ENCODE data around the gene RPS21.

RPS21 gene

GRCh38 chr20:62398120-62398821, 11.4 kb downstream of the RPS21 start:
- no peak for DNase-seq
- TF ChIP-seq GATA1 (IDR thresholded peaks at IDR 0.05; ENCODE audit: low read depth, low read length) (no peak), POLR2A (IDR thresholded peaks at IDR 0.05; ENCODE audit: low read length) (no peak)

GRCh38 chr20:62400021-62400420, 13.1 kb downstream of the RPS21 start:
- DNase-seq = no peak
- TF ChIP-seq GATA1 (IDR thresholded peaks at IDR 0.05; ENCODE audit: low read depth, low read length) (no peak), POLR2A (IDR thresholded peaks at IDR 0.05; ENCODE audit: low read length) (no peak)

- no peak for DNase-seq
- TF ChIP-seq GATA1 (IDR thresholded peaks at IDR 0.05; ENCODE audit: low read depth, low read length) = no peak
These were observed 13.6 kb downstream of the RPS21 start for GRCh38 chr20:62400541-62400940.

GRCh38 chr20:62401331-62401779, 14.5 kb downstream of the RPS21 start:
- DNase-seq = peak; percentile 35 to 37

GRCh38 chr20:62402456-62403150, 15.7 kb downstream of the RPS21 start:
- DNase-seq = no peak
- TF ChIP-seq GATA1 (IDR thresholded peaks at IDR 0.05; ENCODE audit: low read depth, low read length) (no peak), POLR2A (IDR thresholded peaks at IDR 0.05; ENCODE audit: low read length) (no peak)

More at GRCh38 chr20:62401331-62401779, 14.5 kb downstream of the RPS21 start:
- TF ChIP-seq POLR2A (IDR thresholded peaks at IDR 0.05; ENCODE audit: low read length) = no peak
- TF ChIP-seq GATA1 (IDR thresholded peaks at IDR 0.05; ENCODE audit: low read depth, low read length) = no peak

- TF ChIP-seq POLR2A (IDR thresholded peaks at IDR 0.05; ENCODE audit: low read length) (no peak), GATA1 (IDR thresholded peaks at IDR 0.05; ENCODE audit: low read depth, low read length) (no peak)
- no peak for DNase-seq
These were observed 16.4 kb downstream of the RPS21 start for GRCh38 chr20:62403331-62403730.

GRCh38 chr20:62404112-62404665, 17.3 kb downstream of the RPS21 start:
- DNase-seq = no peak
- TF ChIP-seq GATA1 (IDR thresholded peaks at IDR 0.05; ENCODE audit: low read depth, low read length) (no peak), POLR2A (IDR thresholded peaks at IDR 0.05; ENCODE audit: low read length) (no peak)

- TF ChIP-seq POLR2A (IDR thresholded peaks at IDR 0.05; ENCODE audit: low read length) = no peak
- TF ChIP-seq GATA1 (IDR thresholded peaks at IDR 0.05; ENCODE audit: low read depth, low read length) = no peak
- DNase-seq = no peak
These were observed 17.8 kb downstream of the RPS21 start for GRCh38 chr20:62404761-62405107.

GRCh38 chr20:62405108-62405980, 18.4 kb downstream of the RPS21 start:
- TF ChIP-seq POLR2A (IDR thresholded peaks at IDR 0.05; ENCODE audit: low read length) (no peak), GATA1 (IDR thresholded peaks at IDR 0.05; ENCODE audit: low read depth, low read length) (no peak)
- DNase-seq = peak; percentile 43 to 56

- peak in 1 of 2 experiments; percentile 37 for DNase-seq
These were observed 19.1 kb downstream of the RPS21 start for GRCh38 chr20:62405981-62406513.

GRCh38 chr20:62406635-62407176, 19.8 kb downstream of the RPS21 start:
- TF ChIP-seq GATA1 (IDR thresholded peaks at IDR 0.05; ENCODE audit: low read depth, low read length) (no peak), POLR2A (IDR thresholded peaks at IDR 0.05; ENCODE audit: low read length) (no peak)
- DNase-seq = peak; percentile 30 to 48

More at GRCh38 chr20:62405981-62406513, 19.1 kb downstream of the RPS21 start:
- TF ChIP-seq GATA1 (IDR thresholded peaks at IDR 0.05; ENCODE audit: low read depth, low read length) (no peak), POLR2A (IDR thresholded peaks at IDR 0.05; ENCODE audit: low read length) (no peak)

GRCh38 chr20:62407221-62407992, 20.5 kb downstream of the RPS21 start, which contains the start of gene CABLES2:
CABLES2 (minus strand) TSS chr20:62407285; CDS start chr20:62407276, 9 bp downstream.
- peak; percentile 37 for TF ChIP-seq POLR2A (IDR thresholded peaks at IDR 0.05; ENCODE audit: low read length)
- no peak for TF ChIP-seq GATA1 (IDR thresholded peaks at IDR 0.05; ENCODE audit: low read depth, low read length)
- peak; percentile 96 to 97 for DNase-seq
